NCI-H1436 (cell line): ENCODE measurements around the gene TNP1.

Experiments used
- DNase-seq: peaks from one replicate; lab custom pipeline; 2025; lab: John Stamatoyannopoulos, UW

Gene TNP1, protein sequence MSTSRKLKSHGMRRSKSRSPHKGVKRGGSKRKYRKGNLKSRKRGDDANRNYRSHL

DNA sequence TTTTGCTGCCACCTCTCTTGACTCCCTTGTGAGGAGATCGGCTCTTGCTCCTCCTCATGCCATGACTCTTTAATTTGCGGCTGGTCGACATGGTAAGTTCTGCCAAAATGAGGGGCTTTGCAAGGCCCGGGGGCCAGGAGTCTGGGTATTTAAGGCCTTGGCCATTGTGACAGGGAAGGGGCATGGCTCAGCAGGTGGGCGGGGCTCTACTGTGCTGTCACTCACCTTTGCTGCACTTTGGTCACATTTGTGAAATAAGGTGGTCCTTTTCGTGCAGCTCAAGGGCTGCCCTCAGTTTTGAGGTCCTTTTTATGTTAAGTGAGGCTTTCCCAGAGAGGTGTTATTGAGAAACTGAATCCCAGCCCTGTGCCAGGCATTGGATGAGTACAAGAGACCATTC lies at the start of gene TNP1:
Gene TNP1 (minus strand): TSS at position 121 of the 400 bp plus-strand sequence. CDS start 30 bp downstream, at position 91.
- DNase-seq: no peak

DNA sequence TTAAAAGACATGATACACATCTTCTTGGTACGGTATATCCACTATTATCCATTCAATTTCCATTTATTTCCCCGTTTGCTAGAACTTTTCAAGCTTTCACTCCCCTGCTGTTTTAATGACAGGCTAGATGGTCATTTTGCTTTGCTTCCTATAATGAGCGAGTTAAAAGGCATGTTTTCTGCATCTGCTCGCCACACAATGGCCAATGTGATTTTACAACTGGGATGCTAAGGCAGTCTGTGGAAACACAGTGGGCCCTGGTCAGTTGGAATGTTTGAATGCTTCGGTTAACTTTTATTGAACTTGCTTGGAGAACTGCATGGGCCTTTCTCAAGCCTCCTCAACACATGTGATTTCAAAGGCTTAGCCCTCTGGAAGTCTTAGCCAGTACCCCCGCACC lies 48.4 kb upstream of the TNP1 start:
- DNase-seq: no peak

DNA sequence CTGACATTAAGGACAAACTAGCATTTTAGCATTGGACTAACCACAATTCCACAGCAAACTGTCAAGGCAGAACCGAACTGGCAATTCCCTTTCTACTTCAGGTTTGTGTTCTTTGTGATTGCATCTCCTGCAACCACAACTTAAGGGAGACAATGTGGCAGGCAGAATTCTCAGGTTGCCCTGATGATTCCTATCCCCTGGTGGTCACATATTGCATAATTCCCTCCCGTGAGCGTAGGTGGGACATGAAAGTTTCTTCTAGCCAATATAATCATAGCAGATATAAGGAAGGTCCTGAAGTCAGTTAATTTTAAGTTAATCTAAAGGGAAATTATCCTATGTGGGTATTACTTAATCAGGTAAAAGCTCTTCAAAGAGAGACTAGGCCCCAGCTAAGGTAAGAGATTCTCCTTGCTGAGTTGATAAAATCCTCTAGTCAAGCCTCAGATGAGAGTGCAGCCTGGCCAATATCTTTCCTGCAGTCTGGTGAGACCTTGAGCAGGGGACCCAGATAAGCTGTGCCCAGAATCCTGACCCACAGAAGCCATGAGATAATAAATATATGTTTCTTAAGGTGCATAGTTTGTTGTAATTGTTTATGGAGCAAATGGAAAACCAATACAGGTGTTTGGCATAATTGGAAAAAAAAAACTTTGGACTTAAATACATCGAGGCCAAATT lies 45.9 kb upstream of the TNP1 start:
- no peak for DNase-seq

DNA sequence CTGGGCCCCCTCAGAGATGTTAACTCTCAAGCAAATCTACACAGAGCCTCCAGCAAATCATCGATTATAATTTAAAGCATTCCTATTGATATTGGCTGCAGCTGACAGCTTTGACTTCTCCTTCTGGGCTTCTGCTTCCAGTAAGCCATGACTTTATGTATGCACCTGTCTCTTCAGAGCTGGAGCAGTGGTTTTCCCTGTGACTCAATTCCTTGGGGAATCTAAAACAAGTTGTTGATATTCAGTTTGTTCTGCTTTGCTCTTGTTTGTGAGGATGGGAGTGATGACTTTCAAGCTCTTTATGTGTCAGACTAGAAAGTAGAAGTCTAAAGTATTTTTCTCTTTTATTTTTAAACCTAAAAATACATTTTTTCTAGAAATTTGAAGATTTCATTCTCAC lies 45.1 kb upstream of the TNP1 start:
- no peak for DNase-seq

DNA sequence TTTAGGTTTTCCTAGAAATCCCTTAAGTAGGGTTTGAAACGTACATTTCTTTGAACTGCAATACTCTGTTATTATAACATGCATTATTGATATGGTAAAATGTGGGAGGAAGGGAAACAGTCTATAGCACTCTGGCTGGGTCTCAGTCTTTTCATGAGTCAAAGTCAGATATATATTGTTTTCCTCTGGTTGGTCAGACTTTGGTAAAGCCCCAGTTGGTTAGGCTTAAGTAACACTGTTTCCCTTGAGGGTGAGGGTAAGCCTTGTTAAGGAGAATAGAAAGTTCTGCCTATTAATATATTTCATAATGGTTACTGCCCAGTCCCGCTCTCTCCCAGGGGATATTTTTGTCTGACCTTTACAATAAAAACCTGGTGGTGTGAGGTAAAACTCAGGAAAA lies 44.7 kb upstream of the TNP1 start:
- DNase-seq: no peak

DNA sequence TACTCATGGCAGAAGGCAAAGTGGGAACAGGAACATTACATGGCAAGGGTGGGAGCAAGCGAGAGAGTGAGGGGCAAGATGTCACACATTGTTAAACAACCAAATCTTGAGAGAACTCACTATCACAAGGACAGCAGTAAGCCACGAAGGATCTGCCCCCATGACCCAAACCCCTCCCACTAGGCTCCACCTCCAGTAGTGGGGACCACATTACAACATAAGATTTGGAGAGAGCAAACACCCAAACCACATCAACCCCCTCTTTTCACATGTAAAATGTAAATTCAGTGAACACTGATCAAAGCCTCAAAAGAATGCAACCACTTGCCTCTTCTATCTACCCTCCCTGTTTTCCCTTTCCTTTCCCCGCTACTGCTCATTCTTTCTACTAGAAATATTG lies 43.6 kb upstream of the TNP1 start:
- no peak for DNase-seq

DNA sequence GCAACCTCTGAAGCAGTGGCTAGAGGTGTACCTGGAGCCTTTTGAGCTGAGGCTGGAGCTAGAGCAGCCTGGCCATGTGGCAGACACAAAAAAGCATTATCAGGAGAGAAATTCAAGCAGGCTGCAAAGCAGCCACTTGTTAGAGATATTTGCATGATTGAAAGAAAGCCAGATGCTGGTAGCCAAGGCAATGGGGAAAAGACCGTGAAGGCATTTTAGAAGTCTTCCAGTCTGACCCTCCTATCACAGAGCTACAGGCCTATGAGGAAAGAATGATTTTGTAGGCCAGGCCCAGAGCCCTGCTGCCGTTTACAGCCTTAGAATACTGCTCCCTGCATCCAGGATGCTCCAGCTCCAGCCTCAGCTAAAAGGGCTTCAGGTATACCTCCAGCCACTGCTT lies 41.4 kb upstream of the TNP1 start:
- DNase-seq: no peak

DNA sequence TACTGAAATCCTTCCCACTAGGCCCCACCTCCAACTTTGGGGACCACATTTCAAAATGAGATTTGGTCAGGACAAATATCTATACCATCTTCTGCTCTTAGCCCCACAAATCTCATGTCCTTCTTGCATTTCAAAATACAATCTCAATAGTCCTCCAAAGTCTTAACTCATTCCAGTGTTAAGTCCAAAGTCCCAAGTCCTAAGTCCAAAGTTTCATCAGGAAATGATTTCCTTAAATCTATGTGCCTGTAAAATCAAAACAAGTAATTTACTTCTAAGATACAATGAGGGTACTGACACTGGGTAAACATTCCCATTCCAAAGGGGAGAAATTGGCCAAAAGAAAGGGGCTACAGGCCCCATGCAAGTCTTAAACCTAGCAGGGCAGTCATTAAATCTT lies 40.5 kb upstream of the TNP1 start:
- DNase-seq: no peak

DNA sequence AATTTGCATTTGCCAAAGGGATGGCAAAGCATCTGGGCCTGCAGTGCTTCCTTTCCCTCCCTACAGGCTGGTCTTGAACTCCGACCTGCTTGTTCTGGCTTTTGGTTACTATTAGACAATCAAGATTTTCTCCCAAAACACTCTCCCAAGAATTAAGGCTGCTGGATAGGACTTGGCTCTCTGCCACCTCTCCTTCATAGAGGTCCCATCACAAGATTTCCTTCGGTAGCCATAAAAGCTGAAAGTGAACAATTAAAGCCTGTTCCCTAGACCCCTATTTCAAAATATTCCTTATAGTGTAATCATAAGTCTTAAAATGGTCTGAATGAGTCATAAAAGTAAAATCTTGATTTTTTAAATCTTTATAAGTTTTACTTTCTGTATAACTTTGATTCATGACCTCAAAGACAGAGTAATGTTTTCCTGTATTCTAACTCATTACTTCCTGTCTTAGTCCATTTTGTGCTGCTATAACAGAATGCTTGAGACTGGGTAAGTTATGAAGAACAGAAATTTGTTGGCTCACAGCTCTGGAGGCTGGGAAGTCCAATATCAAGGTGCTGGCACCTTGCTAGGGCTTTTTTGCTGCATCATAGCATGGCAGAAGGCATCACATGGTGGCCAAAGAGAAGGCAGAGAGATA lies 37.8 kb upstream of the TNP1 start:
- DNase-seq: no peak

DNA sequence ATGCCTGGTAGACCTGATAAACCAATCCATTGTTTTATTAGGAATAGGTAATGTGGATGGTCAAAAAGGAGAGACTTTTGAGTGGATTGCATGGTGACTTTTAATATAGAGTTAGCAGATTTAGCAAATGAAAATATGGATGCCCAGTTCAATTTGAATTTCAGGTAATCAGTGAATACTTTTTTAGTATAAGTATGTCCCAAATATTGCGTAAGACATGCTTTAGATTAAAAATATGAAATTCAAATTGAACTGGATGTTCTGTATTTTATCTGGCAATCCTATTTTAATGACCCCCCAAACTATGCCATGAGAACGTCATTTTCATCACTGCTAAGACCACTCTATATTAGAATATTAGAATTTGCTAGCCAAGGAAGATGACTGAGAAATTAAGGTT lies 30.3 kb upstream of the TNP1 start:
- no peak for DNase-seq

DNA sequence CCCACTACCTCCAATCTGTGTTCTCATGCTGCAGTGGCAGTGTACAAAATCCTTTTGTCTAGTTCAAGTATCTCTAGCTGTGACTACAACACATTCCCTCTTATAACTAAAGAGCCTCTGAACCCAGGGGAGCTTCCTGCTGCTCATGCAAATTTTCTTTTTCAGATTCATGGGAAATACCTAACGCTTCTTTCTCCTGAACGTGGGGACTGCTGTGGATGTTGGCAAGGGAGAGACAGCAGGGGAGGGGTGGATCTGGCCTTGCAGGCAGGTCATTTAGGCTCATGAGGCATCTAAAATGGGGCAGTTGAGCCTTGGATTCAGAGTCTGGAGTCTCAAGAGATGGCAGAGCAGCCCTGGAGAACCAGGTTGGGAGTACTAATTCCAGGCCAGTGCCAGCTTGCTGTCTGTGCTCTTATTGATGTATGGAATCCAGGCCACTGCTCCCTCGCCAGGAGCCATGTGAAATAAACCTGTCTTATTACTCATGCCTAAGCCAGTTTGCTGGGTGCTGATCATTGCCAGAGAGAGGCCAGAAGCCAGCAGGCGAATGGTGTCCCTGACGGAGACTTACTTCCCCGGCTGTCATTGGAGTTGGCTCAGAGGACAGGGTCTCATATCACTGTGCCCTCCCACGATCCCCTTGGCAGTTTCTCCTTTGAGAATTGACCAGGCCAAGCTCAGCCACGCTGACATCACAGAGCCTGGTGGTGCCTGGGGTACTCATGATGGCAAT lies 29.2 kb upstream of the TNP1 start:
- no peak for DNase-seq

DNA sequence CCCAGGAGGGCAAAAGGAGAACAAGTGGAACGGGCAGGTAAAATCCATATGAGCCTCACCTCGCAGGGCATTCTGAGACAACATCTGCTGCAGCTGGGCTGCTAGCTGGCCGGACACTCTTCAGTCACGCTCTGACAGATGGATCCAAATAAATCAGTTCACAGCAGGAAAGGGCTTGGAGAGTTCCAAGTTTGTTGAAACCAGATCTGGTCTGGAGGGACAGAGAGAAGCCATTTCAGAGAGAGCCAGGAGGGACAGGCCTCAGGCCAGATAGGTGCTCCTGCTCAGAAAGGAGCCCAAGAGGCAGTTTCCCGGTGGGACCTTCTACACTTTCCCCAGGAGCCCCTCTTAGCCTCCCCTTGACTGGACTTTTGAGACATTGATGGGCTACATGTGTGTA lies 28.2 kb upstream of the TNP1 start:
- no peak for DNase-seq

DNA sequence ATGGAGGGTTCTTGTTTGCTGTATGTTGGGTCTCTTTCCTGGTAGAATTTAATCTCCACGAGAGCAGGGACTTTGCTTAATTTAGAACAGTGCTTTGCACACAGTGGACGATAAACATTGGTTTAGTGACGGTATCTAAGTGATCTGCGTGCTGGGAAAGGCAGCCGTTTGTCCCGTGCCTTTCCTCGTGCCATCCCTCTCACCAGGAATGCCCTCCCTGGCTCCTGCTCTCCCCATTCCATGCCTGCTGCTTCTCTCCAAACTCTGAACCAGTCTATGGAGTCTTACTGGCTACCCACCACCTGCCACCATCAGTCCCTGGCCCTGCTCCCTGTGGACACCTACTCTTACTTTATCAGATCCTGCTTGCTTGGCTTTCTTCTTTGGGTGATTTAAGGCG lies 27.3 kb upstream of the TNP1 start:
- no peak for DNase-seq

DNA sequence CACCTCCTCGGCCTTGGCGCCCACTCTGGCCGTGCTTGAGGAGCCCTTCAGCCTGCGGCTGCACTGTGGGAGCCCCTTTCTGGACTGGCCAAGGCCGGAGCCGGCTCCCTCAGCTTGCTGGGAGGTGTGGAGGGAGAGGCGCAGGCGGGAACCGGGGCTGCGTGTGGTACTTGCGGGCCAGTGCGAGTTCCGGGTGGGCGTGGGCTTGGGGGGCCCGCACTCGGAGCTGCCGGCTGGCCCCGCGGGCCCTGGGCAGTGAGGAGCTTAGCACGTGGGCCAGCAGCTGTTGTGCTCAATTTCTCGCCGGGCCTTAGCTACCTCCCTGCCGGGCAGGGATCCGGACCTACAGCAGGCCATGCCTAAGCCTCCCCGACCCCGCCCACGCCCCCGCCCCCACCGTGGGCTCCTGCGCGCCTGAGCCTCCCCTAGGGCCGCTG lies 25.3 kb upstream of the TNP1 start:
- no peak for DNase-seq

DNA sequence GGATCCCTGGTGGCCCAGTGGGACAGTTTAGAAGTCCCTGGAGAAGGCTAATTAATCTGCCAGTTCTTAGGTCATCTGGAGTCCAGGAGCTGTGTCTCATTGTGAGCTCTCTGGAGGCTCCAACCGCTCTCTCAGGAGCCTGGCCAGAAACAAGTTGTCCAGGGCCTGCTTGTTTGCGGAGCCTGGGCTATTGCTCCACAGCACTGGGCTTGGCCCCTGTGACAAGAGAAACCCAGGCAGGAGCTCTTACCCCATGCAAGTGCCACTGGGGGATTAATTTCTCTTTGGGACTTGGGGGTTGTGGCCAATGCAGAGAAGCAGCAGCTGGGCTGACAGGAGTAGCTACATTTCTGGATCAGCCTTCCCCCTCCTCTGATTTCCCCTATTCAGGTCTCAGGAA lies 24.5 kb upstream of the TNP1 start:
- DNase-seq: no peak

DNA sequence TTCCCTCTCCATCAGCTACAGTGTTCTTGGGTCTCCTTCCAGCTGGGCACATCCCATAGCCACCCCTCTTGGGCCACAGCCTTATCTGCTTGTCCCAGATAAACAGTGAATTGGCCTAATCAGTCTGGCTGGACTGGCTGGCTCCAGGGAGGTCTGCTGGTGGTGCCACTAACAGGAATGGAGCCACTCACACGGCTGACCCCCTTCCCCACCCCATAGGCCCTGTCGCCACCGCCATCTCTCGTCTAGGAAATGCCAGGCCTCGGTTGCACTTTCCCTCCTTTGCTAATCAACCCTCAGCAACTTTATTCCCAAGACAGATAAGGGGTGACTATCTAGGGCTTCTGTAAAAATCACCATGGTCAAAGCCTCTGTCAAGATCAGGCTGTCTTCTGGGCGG lies 23.0 kb upstream of the TNP1 start:
- no peak for DNase-seq

DNA sequence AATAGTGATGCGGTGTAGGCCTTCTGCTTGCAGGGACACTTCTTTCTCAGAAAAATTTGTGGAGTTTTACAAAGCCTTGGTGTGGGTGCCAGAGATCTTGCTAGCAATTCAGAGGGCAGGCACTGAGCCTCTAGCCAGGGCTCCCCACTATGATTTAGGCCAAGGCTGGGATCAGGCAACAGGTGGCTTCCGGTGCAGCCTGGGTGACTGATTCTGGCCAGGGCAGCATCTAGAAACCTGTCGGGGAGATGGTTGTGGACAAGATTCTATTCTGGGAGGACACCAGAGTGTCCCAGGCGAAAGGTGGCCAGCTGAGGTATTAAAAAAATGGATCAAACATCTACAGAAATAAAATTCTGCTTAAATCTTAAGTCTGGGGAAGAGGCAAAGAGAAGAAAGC lies 21.5 kb upstream of the TNP1 start:
- no peak for DNase-seq

DNA sequence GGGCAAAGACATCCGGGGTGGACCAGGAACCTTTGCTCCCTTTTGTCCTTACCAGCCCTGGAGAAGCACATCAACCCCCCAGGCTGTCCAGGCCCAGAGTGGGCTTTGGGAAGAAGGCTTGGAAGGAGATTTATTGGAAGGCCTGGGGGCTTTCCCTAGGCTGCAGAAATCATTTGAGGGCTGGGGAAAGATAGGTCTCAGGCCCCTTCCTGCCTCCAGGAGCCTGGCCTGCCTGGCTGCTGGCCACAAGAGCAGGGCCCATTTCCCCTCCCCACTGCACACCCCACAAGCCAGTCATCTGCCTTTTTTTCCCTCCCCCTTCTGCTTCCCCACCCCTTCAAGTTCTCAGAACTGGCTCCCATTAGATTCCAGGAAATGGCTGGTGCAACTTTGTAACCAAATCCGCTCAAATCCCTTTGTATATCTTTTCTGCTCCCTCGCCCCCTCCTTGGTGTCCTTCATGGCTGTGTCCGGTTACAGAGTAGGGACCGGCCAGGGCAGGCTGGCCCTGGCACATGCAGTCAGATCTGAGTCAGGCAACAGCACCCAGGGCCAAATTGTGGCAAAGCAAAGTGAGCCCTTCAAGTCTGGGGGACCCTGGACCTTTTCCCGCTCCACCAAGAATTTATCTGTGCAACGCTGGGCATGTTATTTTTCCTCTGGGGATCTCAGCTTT lies 20.8 kb upstream of the TNP1 start:
- DNase-seq: no peak

DNA sequence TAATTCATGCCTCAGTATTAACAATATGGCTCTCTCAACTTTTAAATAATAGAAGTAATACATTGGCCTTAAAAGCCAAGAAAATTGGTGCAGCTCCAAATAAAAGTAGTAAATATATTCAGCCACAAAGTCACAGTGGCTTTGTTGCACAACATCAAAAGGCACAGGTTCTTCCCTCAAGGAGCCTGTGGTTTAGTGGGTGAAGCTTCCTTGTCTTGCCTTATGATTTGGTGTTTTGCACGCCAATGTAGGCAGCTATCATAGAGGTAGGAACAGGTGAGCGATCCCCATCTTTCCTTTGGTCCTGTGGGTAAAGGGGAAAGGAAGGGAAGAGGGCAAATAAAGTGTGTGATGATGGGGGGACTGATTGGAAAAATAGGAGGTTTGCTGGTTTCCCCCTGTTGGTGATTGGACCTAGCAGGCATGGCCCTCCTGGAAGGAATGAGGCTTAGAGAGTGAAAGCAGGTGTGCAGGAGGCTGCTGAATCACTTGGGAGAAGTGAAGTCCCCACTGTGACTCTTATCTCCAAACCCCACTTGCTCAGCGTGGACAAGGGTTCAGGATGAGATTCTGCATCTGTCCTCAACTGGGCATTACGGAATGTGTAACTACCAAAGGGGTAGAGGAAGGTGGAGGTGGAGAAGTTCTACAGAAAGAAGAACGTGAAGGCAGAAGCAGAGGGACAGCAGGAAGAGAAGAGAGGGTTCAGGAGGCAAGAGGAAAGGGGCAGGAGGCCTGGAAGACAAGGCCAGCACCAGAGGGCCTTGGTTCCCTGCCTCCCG lies 20.1 kb upstream of the TNP1 start:
- no peak for DNase-seq

DNA sequence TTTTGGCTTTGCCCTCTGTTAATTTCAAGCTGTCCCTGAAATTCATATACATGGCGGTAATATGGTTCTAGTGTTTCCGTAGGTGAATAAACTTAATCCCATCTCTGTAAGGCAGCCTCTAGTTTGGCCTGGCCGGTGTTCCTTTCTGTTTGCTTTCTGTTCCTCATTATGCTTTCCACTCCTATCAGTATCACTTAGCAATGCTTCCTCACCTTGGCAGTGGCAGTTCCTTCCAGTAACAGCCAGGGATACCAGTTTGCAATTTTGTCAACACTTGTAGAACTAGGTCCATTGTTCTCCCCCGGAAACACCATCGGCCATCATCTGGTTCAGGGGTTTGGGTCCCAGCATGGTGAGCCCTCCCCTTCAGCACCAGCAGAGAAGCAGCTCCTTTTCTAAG lies 18.2 kb upstream of the TNP1 start:
- DNase-seq: no peak

DNA sequence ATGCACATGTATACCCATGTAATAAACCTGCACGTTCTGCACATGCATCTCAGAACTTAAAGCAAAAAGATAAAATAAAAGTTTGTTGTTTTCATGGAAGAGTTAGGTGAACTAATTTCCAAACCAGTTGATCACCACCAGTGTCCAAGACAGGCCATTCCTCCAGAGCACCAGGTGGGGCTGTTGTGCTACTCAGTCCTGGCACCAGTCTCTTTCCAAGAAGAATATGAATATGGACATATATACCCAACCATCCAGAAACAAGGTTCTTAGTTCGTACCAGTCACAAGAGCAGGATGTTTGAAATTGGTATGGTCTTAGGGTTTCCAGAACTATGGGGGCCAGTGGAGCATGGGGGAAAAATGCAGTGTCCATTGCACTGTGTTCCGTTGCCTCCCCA lies 17.2 kb upstream of the TNP1 start:
- no peak for DNase-seq

DNA sequence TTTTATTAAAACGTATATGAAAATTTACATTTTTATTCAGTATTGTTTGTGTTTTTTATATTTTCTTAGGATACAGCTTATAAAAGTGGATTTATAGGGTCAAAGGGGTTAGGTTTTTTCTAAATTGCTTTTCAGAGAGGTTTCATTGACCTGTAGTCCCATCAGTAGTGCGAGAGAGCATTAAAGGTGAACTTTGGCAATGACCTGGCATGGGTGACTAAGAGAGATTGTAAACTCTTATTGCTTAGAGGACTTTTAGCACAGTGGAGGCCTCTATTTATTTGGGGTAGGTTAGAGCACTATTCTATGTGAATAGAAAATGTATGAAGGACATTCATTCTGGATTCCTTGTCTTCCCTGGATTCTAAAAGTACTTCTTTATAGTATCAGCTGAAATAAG lies 16.0 kb upstream of the TNP1 start:
- DNase-seq: no peak
